HCT116 (cell line): ENCODE data around the gene ATL1. TPM values are rescaled to one million over a fixed set of nuclear protein-coding genes. Genes with fewer than 3 reads are reported as not detected.
A peak's percentile ranks its signal among the peaks of the same experiment; 100 is the strongest.

ENCODE experiments used
- ATAC-seq: fragments of 200-7000 bp; cut with Tn5 transposase; 2 replicates; pipeline ENCODE4 v1.9.1; 2020; ENCODE audit warnings: mild to moderate bottlenecking, moderate library complexity
- BruUV-seq: library from RNA; stranded (reverse); fragments of 400-500 nt; replicated peaks from 2 replicates; lab custom pipeline; 2021; lab: Mats Ljungman, UMichigan
- CTCF ChIA-PET: fragments of 300-600 bp; sonication (Branson Sonifier 250); formaldehyde crosslinking; loops from one replicate; lab custom pipeline; 2021; ENCODE audit warnings: antibody characterized with exemption; lab: Charles Lee
- POLR2A ChIA-PET: fragments of 300-600, 350-600 bp; sonication (Branson Sonifier 250); formaldehyde crosslinking; loops from one replicate; lab custom pipeline; 2021; ENCODE audit warnings: antibody characterized with exemption; lab: Charles Lee
- RAD21 ChIA-PET, 2 experiments: fragments of 300-600 bp; sonication (Branson Sonifier 250); formaldehyde crosslinking; loops; one replicate each; lab custom pipeline; 2023; ENCODE audit warnings: low total read pairs in 2 of 2; ENCODE audit not compliant: uncharacterized antibody in 2 of 2, unreplicated experiment in 2 of 2, low non-redundant PET in 1 of 2; lab: Charles Lee
- DNase-seq: peaks from one replicate; pipeline ENCODE4 v3.0.0-alpha.2; 2010; ENCODE audit warnings: low read depth, low spot score
- H2AFZ ChIP-seq: fragments of 200-600 bp; shearing (Covaris generic), sonication (generic); 2 replicates; pipeline ENCODE4 v1.6.1; 2017; ENCODE audit warnings: low read depth, mixed run types, mixed read lengths, antibody characterized with exemption, low read length; ENCODE audit not compliant: poor library complexity, severe bottlenecking
- H3K27ac ChIP-seq: 2 replicates; pipeline ENCODE4 v1.5.1; 2012; ENCODE audit warnings: low read depth, low read length
- H3K27me3 ChIP-seq: fragments of 200-600 bp; sonication (generic); 2 replicates; pipeline ENCODE4 v1.6.1; 2016; ENCODE audit warnings: mixed run types, low read length, mixed read lengths; ENCODE audit not compliant: insufficient read depth
- H3K36me3 ChIP-seq, 2 experiments: fragments of 200-500 bp in 1 of 2; fragments of 200-600 bp in 1 of 2; sonication (Bioruptor generic) in 1 of 2; sonication (generic) in 1 of 2; 2 replicates each; pipeline versions ENCODE4 v1.5.1 to v1.6.1; 2014 to 2016; ENCODE audit warnings: low read length in 2 of 2, inconsistent platforms in 1 of 2, mixed read lengths in 1 of 2, mixed run types in 1 of 2; ENCODE audit not compliant: insufficient read depth in 2 of 2, control insufficient read depth in 1 of 2
- H3K4me1 ChIP-seq, 2 experiments: fragments of 200-600 bp in 1 of 2; sonication (generic) in 1 of 2; 2 replicates each; pipeline versions ENCODE4 v1.5.1 to v1.6.1; 2012 to 2017; ENCODE audit warnings: low read length in 2 of 2, inconsistent platforms in 1 of 2, mild to moderate bottlenecking in 1 of 2, mixed read lengths in 1 of 2, mixed run types in 1 of 2, moderate library complexity in 1 of 2; ENCODE audit not compliant: insufficient read depth in 2 of 2, control insufficient read depth in 1 of 2
- H3K4me2 ChIP-seq: fragments of 200-600 bp; sonication (generic); 2 replicates; pipeline ENCODE4 v1.6.1; 2017; ENCODE audit warnings: mixed run types, low read length, mixed read lengths
- H3K4me3 ChIP-seq, 2 experiments: fragments of 200-600 bp in 1 of 2; sonication (generic) in 1 of 2; replicated peaks in 1 of 2; 2 replicates each; pipeline ENCODE4 v1.5.1; 2011 to 2016; ENCODE audit warnings: low read length in 2 of 2, control low read depth in 1 of 2, low read depth in 1 of 2, mild to moderate bottlenecking in 1 of 2, mixed read lengths in 1 of 2, mixed run types in 1 of 2
- H3K79me2 ChIP-seq: fragments of 200-600 bp; sonication (generic); 2 replicates; pipeline ENCODE4 v1.6.1; 2017; ENCODE audit warnings: mild to moderate bottlenecking, mixed run types, low read length, moderate library complexity, mixed read lengths; ENCODE audit not compliant: insufficient read depth
- H3K9ac ChIP-seq: fragments of 200-600 bp; sonication (generic); 2 replicates; pipeline ENCODE4 v1.6.1; 2016; ENCODE audit warnings: low read length, mixed read lengths
- H3K9me2 ChIP-seq: fragments of 200-600 bp; sonication (generic), shearing (Covaris generic); 2 replicates; pipeline ENCODE4 v1.6.1; 2017; ENCODE audit warnings: mixed run types, mild to moderate bottlenecking, moderate library complexity; ENCODE audit not compliant: insufficient read depth
- H3K9me3 ChIP-seq, 2 experiments: fragments of 200-500 bp in 1 of 2; fragments of 200-600 bp in 1 of 2; sonication (Bioruptor generic) in 1 of 2; sonication (generic) in 1 of 2; 2 replicates each; pipeline ENCODE4 v1.6.1; 2014 to 2017; ENCODE audit warnings: low read length in 2 of 2, mixed read lengths in 2 of 2, inconsistent platforms in 1 of 2, low read depth in 1 of 2, mild to moderate bottlenecking in 1 of 2, mixed run types in 1 of 2, moderate library complexity in 1 of 2; ENCODE audit not compliant: control insufficient read depth in 1 of 2, insufficient read depth in 1 of 2
- H4K20me1 ChIP-seq: fragments of 200-600 bp; sonication (generic), shearing (Covaris generic); 2 replicates; pipeline ENCODE4 v1.6.1; 2017; ENCODE audit warnings: mixed run types, mild to moderate bottlenecking, moderate library complexity; ENCODE audit not compliant: insufficient read depth
- CBX3 ChIP-seq: IDR thresholded peaks from 2 replicates; pipeline ENCODE4 v1.6.1; 2012; ENCODE audit warnings: low read depth
- CEBPB ChIP-seq: IDR thresholded peaks from 2 replicates; pipeline ENCODE4 v1.6.1; 2012; ENCODE audit warnings: low read depth
- CTCF ChIP-seq, 3 experiments: fragments of 200-600 bp in 1 of 3; sonication (generic) in 1 of 3; IDR thresholded peaks in 2 of 3; conservative IDR thresholded peaks in 1 of 3; 2 replicates each; pipeline ENCODE4 v1.5.1; 2012 to 2017; ENCODE audit warnings: low read depth in 2 of 3, low read length in 2 of 3, antibody characterized with exemption in 1 of 3, borderline replicate concordance in 1 of 3, control low read depth in 1 of 3, mild to moderate bottlenecking in 1 of 3, mixed read lengths in 1 of 3, mixed run types in 1 of 3, moderate library complexity in 1 of 3; ENCODE audit not compliant: insufficient read depth in 1 of 3
- EGR1 ChIP-seq: IDR thresholded peaks from 2 replicates; pipeline ENCODE4 v1.6.1; 2012; ENCODE audit warnings: low read depth
- ELF1 ChIP-seq: IDR thresholded peaks from 2 replicates; pipeline ENCODE4 v1.6.1; 2012; ENCODE audit warnings: low read depth, borderline replicate concordance
- EZH2 ChIP-seq: fragments of 200-600 bp; sonication (generic); IDR thresholded peaks from 2 replicates; pipeline ENCODE4 v1.6.1; 2017; ENCODE audit warnings: antibody characterized with exemption, mixed run types
- EZH2phosphoT487 ChIP-seq: fragments of 200-600 bp; IDR thresholded peaks from 2 replicates; pipeline ENCODE4 v1.6.1; 2018; ENCODE audit warnings: antibody characterized with exemption, borderline replicate concordance
- JUND ChIP-seq: IDR thresholded peaks from 2 replicates; pipeline ENCODE4 v1.6.1; 2012
- MAX ChIP-seq: IDR thresholded peaks from 2 replicates; pipeline ENCODE4 v1.6.1; 2012
- POLR2A ChIP-seq: IDR thresholded peaks from 2 replicates; pipeline ENCODE4 v1.7.0; 2011; ENCODE audit warnings: borderline replicate concordance; ENCODE audit not compliant: insufficient read depth, insufficient read length; ENCODE audit errors: extremely low read depth
- POLR2AphosphoS5 ChIP-seq: IDR thresholded peaks from 2 replicates; pipeline ENCODE4 v1.6.1; 2011; ENCODE audit warnings: mild to moderate bottlenecking, low read depth, low read length, moderate library complexity
- RAD21 ChIP-seq: IDR thresholded peaks from 2 replicates; pipeline ENCODE4 v1.6.1; 2012; ENCODE audit warnings: low read depth, mild to moderate bottlenecking
- SP1 ChIP-seq: IDR thresholded peaks from 2 replicates; pipeline ENCODE4 v1.6.1; 2012; ENCODE audit warnings: low read depth
- SRF ChIP-seq: IDR thresholded peaks from 2 replicates; pipeline ENCODE4 v1.6.1; 2012; ENCODE audit warnings: low read depth
- TCF7L2 ChIP-seq: IDR thresholded peaks from 2 replicates; pipeline ENCODE4 v1.7.0; 2011; ENCODE audit warnings: borderline replicate concordance, inconsistent platforms; ENCODE audit not compliant: insufficient read depth, insufficient read length; ENCODE audit errors: extremely low read depth
- ZFX ChIP-seq: fragments of 450-650 bp; IDR thresholded peaks from 2 replicates; pipeline ENCODE4 v1.6.1; 2017
- ZNF274 ChIP-seq: fragments of 200-500 bp; sonication (Bioruptor generic); IDR thresholded peaks from 2 replicates; pipeline ENCODE4 v1.6.1; 2014; ENCODE audit warnings: mild to moderate bottlenecking, low read depth, low read length, inconsistent platforms
- intact Hi-C: fragments of 100-400 bp; cut with micrococcal nuclease; formaldehyde crosslinking; loops from 2 replicates; pipeline ENCODE4 v1.10.0; 2022
- total RNA-seq: library from RNA; stranded (reverse); gene quantifications from one replicate; pipeline ENCODE4 v1.2.1, GENCODE V29; 2021; ENCODE audit not compliant: unreplicated experiment

Gene ATL1
- total RNA-seq, 1 experiment from 2014 or later = 1.4 TPM

GRCh38 chr14:50516091-50516490 lies 43.9 kb upstream of the ATL1 start:
- ChIA-PET POLR2A (no interaction called here), RAD21 (no interaction called here), CTCF (no interaction called here)
- H3K9me3 ChIP-seq = no peaks in the 10 kb centered on the region
- intact Hi-C loops = no loop called here
- no peaks in the 10 kb centered on the region for H3K9me2 ChIP-seq
- 0 out of 4 replicates have a peak, but pooled peaks cover 0 to 3% of the 10 kb centered on the region in 2 experiments for H3K36me3 ChIP-seq
- BruUV-seq = no TSS peak
- H3K27me3 ChIP-seq = no peaks in the 10 kb centered on the region
- H3K27ac ChIP-seq = no peak overlapping the region
- no peak for ATAC-seq
- no peak overlapping the region for H3K9ac ChIP-seq
- no peak overlapping the region for H2AFZ ChIP-seq
- TF ChIP-seq EZH2 = no peak
- TF ChIP-seq TCF7L2 = no peak
- TF ChIP-seq CBX3 = no peak
- TF ChIP-seq EZH2phosphoT487 = no peak
- no peak for TF ChIP-seq EGR1
- TF ChIP-seq POLR2AphosphoS5 = no peak
- TF ChIP-seq RAD21 = no peak
- H4K20me1 ChIP-seq = no peaks in the 10 kb centered on the region
- DNase-seq = no peak
- no peak overlapping the region for H3K4me2 ChIP-seq
- H3K4me1 ChIP-seq = peaks cover 5 to 18% of the 10 kb centered on the region in 2 experiments
- H3K4me3 ChIP-seq = no peak overlapping the region
- H3K79me2 ChIP-seq = peaks cover 98% of the 10 kb centered on the region

GRCh38 chr14:50520947-50521815 lies 38.8 kb upstream of the ATL1 start:
- Histone ChIP-seq H3K4me2 (peak overlapping the region; percentile 35), H3K27me3 (no peaks in the 10 kb centered on the region), H3K9me2 (no peaks in the 10 kb centered on the region), H3K9ac (no peak overlapping the region), H3K4me1 (peaks cover 21 to 46% of the 10 kb centered on the region in 2 experiments), H2AFZ (no peak overlapping the region), H3K79me2 (peaks cover 98% of the 10 kb centered on the region), H3K9me3 (no peaks in the 10 kb centered on the region), H3K4me3 (no peak overlapping the region), H3K36me3 (no peaks in the 10 kb centered on the region), H3K27ac (peak overlapping the region; percentile 46; the same call in 1 of the 2 replicates), H4K20me1 (peaks cover 12% of the 10 kb centered on the region; the same call in 1 of the 2 replicates)
- CTCF ChIA-PET = interaction anchor here (1.0 to 1.7 kb wide), 2 partner anchors 200 to 203 kb away, joined by 4 to 7 read pairs; no protein-coding TSS in a partner anchor
- DNase-seq = peak; percentile 45
- POLR2A ChIA-PET = no interaction called here
- no TSS peak for BruUV-seq
- intact Hi-C loops = no loop called here
- peak; percentile 81 for ATAC-seq
- RAD21 ChIA-PET = no interaction called here
- TF ChIP-seq POLR2AphosphoS5 (no peak), ZFX (no peak), CBX3 (peak; percentile 28; the same call in 1 of the 2 replicates), SRF (peak; percentile 26; the same call in 1 of the 2 replicates), EZH2phosphoT487 (no peak), CTCF (IDR thresholded peaks at IDR 0.05 in 2 of 3, conservative IDR thresholded peaks at IDR 0.05 in 1 of 3; ENCODE audit: borderline replicate concordance in 1 of 3, insufficient read depth in 1 of 3, low read depth in 2 of 3, low read length in 2 of 3) (no peak), SP1 (peak; percentile 51), CEBPB (no peak), MAX (no peak), ZNF274 (no peak), TCF7L2 (no peak), ELF1 (no peak), EZH2 (no peak), POLR2A (no peak), EGR1 (no peak), JUND (peak; percentile 79), RAD21 (no peak)
